H9 (cell line): ENCODE measurements around the gene TUBD1. TPM values are rescaled to one million over a fixed set of nuclear protein-coding genes. Genes with fewer than 3 reads are reported as not detected.
"Not testable (repeated sequence)": the region's sequence is repeated elsewhere in the genome, so short reads cannot be mapped to it uniquely, and the experiment has no call there.

ENCODE experiments used
- DNase-seq: peaks from one replicate; pipeline ENCODE4 v3.0.0-alpha.2; 2017
- H2AFZ ChIP-seq: one replicate; pipeline ENCODE4 v1.6.1; 2013; ENCODE audit warnings: mild to moderate bottlenecking, low read length, control low read depth, moderate library complexity
- H2AK5ac ChIP-seq: 2 replicates; pipeline ENCODE4 v1.6.1; 2013; ENCODE audit warnings: low read length, control low read depth, mixed read lengths; ENCODE audit not compliant: insufficient read length
- H2BK120ac ChIP-seq: one replicate; pipeline ENCODE4 v1.6.1; 2013; ENCODE audit warnings: low read depth, mild to moderate bottlenecking, low read length, control low read depth, inconsistent platforms; ENCODE audit not compliant: poor library complexity, severe bottlenecking
- H2BK12ac ChIP-seq: 2 replicates; pipeline ENCODE4 v1.6.1; 2013; ENCODE audit warnings: low read length, control low read depth, mixed read lengths, low read depth; ENCODE audit not compliant: insufficient read length
- H2BK15ac ChIP-seq: 2 replicates; pipeline ENCODE4 v1.6.1; 2013; ENCODE audit warnings: low read depth, low read length, control low read depth
- H2BK20ac ChIP-seq: one replicate; pipeline ENCODE4 v1.6.1; 2013; ENCODE audit warnings: low read depth, mild to moderate bottlenecking, low read length, control low read depth, inconsistent platforms; ENCODE audit not compliant: poor library complexity, severe bottlenecking
- H2BK5ac ChIP-seq: 2 replicates; pipeline ENCODE4 v1.6.1; 2013; ENCODE audit warnings: low read length, control low read depth, mixed read lengths; ENCODE audit not compliant: insufficient read length
- H3K14ac ChIP-seq: 2 replicates; pipeline ENCODE4 v1.6.1; 2013; ENCODE audit warnings: low read length, control low read depth; ENCODE audit not compliant: insufficient read depth
- H3K18ac ChIP-seq: 2 replicates; pipeline ENCODE4 v1.6.1; 2013; ENCODE audit warnings: low read depth, mild to moderate bottlenecking, mixed read lengths, low read length, control low read depth; ENCODE audit not compliant: insufficient read length
- H3K23ac ChIP-seq: 2 replicates; pipeline ENCODE4 v1.6.1; 2013; ENCODE audit warnings: low read length, control low read depth, mixed read lengths, low read depth; ENCODE audit not compliant: insufficient read length
- H3K23me2 ChIP-seq: 2 replicates; pipeline ENCODE4 v1.6.1; 2013; ENCODE audit warnings: low read depth, mild to moderate bottlenecking, mixed read lengths, low read length, control low read depth; ENCODE audit not compliant: insufficient read length, poor library complexity, severe bottlenecking
- H3K27ac ChIP-seq: 2 replicates; pipeline ENCODE4 v1.5.1; 2013; ENCODE audit warnings: low read length, control low read depth, mixed read lengths, low read depth; ENCODE audit not compliant: insufficient read length
- H3K27me3 ChIP-seq: 2 replicates; pipeline ENCODE4 v1.6.1; 2013; ENCODE audit warnings: low read length, control low read depth, inconsistent platforms; ENCODE audit not compliant: insufficient read depth
- H3K4ac ChIP-seq: 2 replicates; pipeline ENCODE4 v1.6.1; 2013; ENCODE audit warnings: low read depth, mild to moderate bottlenecking, control low read depth, inconsistent platforms, low read length, moderate library complexity
- H3K4me1 ChIP-seq: 2 replicates; pipeline ENCODE4 v1.6.1; 2013; ENCODE audit warnings: low read length, control low read depth, inconsistent platforms; ENCODE audit not compliant: insufficient read depth
- H3K4me2 ChIP-seq: 2 replicates; pipeline ENCODE4 v1.6.1; 2013; ENCODE audit warnings: low read length, control low read depth, mixed read lengths; ENCODE audit not compliant: insufficient read length, insufficient read depth
- H3K56ac ChIP-seq: 2 replicates; pipeline ENCODE4 v1.6.1; 2013; ENCODE audit warnings: low read depth, mild to moderate bottlenecking, mixed read lengths, low read length, control low read depth; ENCODE audit not compliant: insufficient read length
- H3K79me1 ChIP-seq: 2 replicates; pipeline ENCODE4 v1.6.1; 2013; ENCODE audit warnings: low read depth, mild to moderate bottlenecking, moderate library complexity, low read length, control low read depth, inconsistent platforms; ENCODE audit not compliant: insufficient read depth, poor library complexity, severe bottlenecking
- H3K79me2 ChIP-seq: 2 replicates; pipeline ENCODE4 v1.6.1; 2013; ENCODE audit warnings: low read length, control low read depth, inconsistent platforms; ENCODE audit not compliant: insufficient read depth
- H3K9ac ChIP-seq: 2 replicates; pipeline ENCODE4 v1.6.1; 2013; ENCODE audit warnings: low read length, control low read depth, mixed read lengths; ENCODE audit not compliant: insufficient read length; ENCODE audit errors: extremely low read depth
- H3K9me3 ChIP-seq: one replicate; pipeline ENCODE4 v1.6.1; 2013; ENCODE audit warnings: low read depth, low read length, inconsistent platforms; ENCODE audit not compliant: control insufficient read depth
- H3T11ph ChIP-seq: one replicate; pipeline ENCODE4 v1.6.1; 2013; ENCODE audit warnings: mild to moderate bottlenecking, low read length, control low read depth, inconsistent platforms
- H4K20me1 ChIP-seq: one replicate; pipeline ENCODE4 v1.6.1; 2013; ENCODE audit not compliant: control insufficient read depth, insufficient read length, insufficient read depth
- H4K5ac ChIP-seq: 2 replicates; pipeline ENCODE4 v1.6.1; 2013; ENCODE audit warnings: low read depth, mild to moderate bottlenecking, mixed read lengths, low read length, control low read depth; ENCODE audit not compliant: insufficient read length
- H4K8ac ChIP-seq: replicated peaks from 2 replicates; pipeline ENCODE4 v1.6.1; 2013; ENCODE audit warnings: low read length, control low read depth, mixed read lengths, low read depth; ENCODE audit not compliant: insufficient read length
- H4K91ac ChIP-seq: 2 replicates; pipeline ENCODE4 v1.6.1; 2013; ENCODE audit warnings: low read depth, mild to moderate bottlenecking, moderate library complexity, mixed read lengths, low read length, control low read depth; ENCODE audit not compliant: insufficient read length
- H3K27ac Mint-ChIP-seq, 3 experiments: 2 replicates in 2 of 3; 3 replicates in 1 of 3; pipeline ENCODE4 v1.8.0; 2020 to 2021; ENCODE audit warnings: mixed read lengths in 3 of 3, mild to moderate bottlenecking in 1 of 3, moderate library complexity in 1 of 3
- H3K27me3 Mint-ChIP-seq: 2 replicates; pipeline ENCODE4 v1.8.0; 2021; ENCODE audit warnings: low read depth, mild to moderate bottlenecking, moderate library complexity, mixed read lengths
- H3K36me3 Mint-ChIP-seq, 3 experiments: 2 replicates in 2 of 3; 3 replicates in 1 of 3; pipeline ENCODE4 v1.8.0; 2020 to 2021; ENCODE audit warnings: low read depth in 3 of 3, mixed read lengths in 3 of 3; ENCODE audit not compliant: insufficient read depth in 1 of 3
- H3K4me1 Mint-ChIP-seq, 2 experiments: 2 replicates each; pipeline ENCODE4 v1.8.0; 2020; ENCODE audit warnings: mixed read lengths in 2 of 2
- H3K4me3 Mint-ChIP-seq, 2 experiments: 2 replicates in 1 of 2; 3 replicates in 1 of 2; pipeline ENCODE4 v1.8.0; 2020 to 2021; ENCODE audit warnings: mild to moderate bottlenecking in 2 of 2, mixed read lengths in 2 of 2, moderate library complexity in 1 of 2
- H3K9me3 Mint-ChIP-seq, 2 experiments: 2 replicates in 1 of 2; 3 replicates in 1 of 2; pipeline ENCODE4 v1.8.0; 2020; ENCODE audit warnings: mild to moderate bottlenecking in 2 of 2, mixed read lengths in 2 of 2, moderate library complexity in 1 of 2
- WGBS: extraction: QIAGEN DNeasy Blood & Tissue Kit; methylation state at CpG from one replicate; pipeline ENCODE4 v1.1.7; 2013; ENCODE audit warnings: missing lambda C conversion rate, low lambda C conversion rate, mixed read lengths; ENCODE audit not compliant: insufficient read length; ENCODE audit errors: extremely low coverage; 5-methylcytosine and 5-hydroxymethylcytosine counted together
- total RNA-seq: library from RNA; stranded (reverse); gene quantifications from 2 replicates; pipeline ENCODE4 v1.2.1, GENCODE V29; 2021
- TF ChIP-seq, protein P1 (sequence below): fragments of 200-600 bp; sonication (generic); conservative IDR thresholded peaks from 3 replicates; pipeline ENCODE4 v1.8.0; 2021; ENCODE audit warnings: antibody characterized with exemption, mild to moderate bottlenecking

Gene TUBD1
- total RNA-seq, 1 experiment from 2014 or later, result 26.4 TPM

DNA sequence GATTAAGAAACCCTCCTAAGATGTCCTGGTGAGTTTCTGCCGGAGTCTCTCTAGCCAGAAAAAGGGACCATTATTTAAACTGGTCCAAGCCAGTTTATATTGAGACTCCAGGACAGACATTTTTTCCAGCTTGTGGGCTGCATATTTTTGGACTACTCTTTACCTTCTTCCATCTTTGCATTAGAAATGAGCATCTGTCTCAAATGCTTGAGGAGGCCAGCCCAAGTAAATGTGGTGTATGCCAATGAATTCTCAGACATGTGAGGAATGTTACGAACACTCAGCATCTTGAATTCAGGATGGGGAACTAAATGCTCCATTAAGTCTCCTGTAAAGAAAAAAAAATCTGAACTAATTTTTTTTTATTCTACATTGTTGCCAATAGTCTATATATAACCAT lies 18.4 kb downstream of the TUBD1 start:
- H3K9ac ChIP-seq, result no peak overlapping the region
- TF ChIP-seq, protein P1, sequence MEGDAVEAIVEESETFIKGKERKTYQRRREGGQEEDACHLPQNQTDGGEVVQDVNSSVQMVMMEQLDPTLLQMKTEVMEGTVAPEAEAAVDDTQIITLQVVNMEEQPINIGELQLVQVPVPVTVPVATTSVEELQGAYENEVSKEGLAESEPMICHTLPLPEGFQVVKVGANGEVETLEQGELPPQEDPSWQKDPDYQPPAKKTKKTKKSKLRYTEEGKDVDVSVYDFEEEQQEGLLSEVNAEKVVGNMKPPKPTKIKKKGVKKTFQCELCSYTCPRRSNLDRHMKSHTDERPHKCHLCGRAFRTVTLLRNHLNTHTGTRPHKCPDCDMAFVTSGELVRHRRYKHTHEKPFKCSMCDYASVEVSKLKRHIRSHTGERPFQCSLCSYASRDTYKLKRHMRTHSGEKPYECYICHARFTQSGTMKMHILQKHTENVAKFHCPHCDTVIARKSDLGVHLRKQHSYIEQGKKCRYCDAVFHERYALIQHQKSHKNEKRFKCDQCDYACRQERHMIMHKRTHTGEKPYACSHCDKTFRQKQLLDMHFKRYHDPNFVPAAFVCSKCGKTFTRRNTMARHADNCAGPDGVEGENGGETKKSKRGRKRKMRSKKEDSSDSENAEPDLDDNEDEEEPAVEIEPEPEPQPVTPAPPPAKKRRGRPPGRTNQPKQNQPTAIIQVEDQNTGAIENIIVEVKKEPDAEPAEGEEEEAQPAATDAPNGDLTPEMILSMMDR, result no peak
- no peak overlapping the region for H4K91ac ChIP-seq
- H2BK5ac ChIP-seq, result no peak overlapping the region
- no peak overlapping the region for H3K4me2 ChIP-seq
- WGBS, result no CpG with 5 or more reads among the region's 2 CpGs
- H3K4me1 ChIP-seq, result no peaks in the 10 kb centered on the region
- no peak overlapping the region; a peak in 1 of 7 replicates for H3K27ac Mint-ChIP-seq
- no peak overlapping the region for H3K23ac ChIP-seq
- no peaks in the 10 kb centered on the region for H4K20me1 ChIP-seq
- H3K23me2 ChIP-seq, result no peaks in the 10 kb centered on the region
- no peak overlapping the region for H3K4me3 Mint-ChIP-seq
- H3K4me1 Mint-ChIP-seq, result no peaks in the 10 kb centered on the region
- no peak overlapping the region for H2AK5ac ChIP-seq
- H3K9me3 ChIP-seq, result no peaks in the 10 kb centered on the region
- H3K36me3 Mint-ChIP-seq, result peaks cover 8 to 41% (median 29%) of the 10 kb centered on the region in 3 experiments; a peak in 5 of 7 replicates
- no peak overlapping the region for H2BK120ac ChIP-seq
- H3K27ac ChIP-seq, result no peak overlapping the region
- H3K56ac ChIP-seq, result no peak overlapping the region
- H3K27me3 ChIP-seq, result no peaks in the 10 kb centered on the region
- no peak overlapping the region for H4K8ac ChIP-seq
- H2BK15ac ChIP-seq, result no peak overlapping the region
- no peak overlapping the region for H2AFZ ChIP-seq
- no peaks in the 10 kb centered on the region for H3K79me2 ChIP-seq
- no peak overlapping the region for H3T11ph ChIP-seq
- no peak overlapping the region for H3K18ac ChIP-seq
- H3K9me3 Mint-ChIP-seq, result no peaks in the 10 kb centered on the region
- H3K4ac ChIP-seq, result no peak overlapping the region
- H2BK20ac ChIP-seq, result no peak overlapping the region
- no peaks in the 10 kb centered on the region for H3K27me3 Mint-ChIP-seq
- no peak overlapping the region for H4K5ac ChIP-seq
- no peaks in the 10 kb centered on the region for H3K79me1 ChIP-seq
- H3K14ac ChIP-seq, result no peak overlapping the region
- DNase-seq, result no peak
- no peak overlapping the region for H2BK12ac ChIP-seq

DNA sequence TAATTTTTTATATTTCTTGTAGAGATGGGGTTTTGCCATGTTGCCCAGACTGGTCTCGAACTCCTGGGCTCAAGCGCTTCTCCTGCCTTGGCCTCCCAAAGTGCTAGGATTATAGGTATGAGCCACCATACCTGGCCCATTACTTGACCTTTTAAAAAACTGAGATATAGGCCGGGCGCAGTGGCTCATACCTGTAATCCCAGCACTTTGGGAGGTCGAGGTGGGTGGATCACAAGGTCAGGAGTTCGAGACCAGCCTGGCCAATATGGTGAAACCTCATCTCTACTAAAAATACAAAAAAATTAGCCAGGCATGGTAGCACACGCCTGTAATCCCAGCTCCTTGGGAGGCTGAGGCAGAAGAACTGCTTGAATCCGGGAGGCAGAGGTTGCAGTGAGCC lies 19.3 kb downstream of the TUBD1 start:
- not testable (repeated sequence) for H3K27me3 Mint-ChIP-seq, H3K4ac ChIP-seq, H4K91ac ChIP-seq, H3K14ac ChIP-seq, H2BK120ac ChIP-seq, H2BK5ac ChIP-seq, H3K9me3 Mint-ChIP-seq, H3K23ac ChIP-seq, H3K27ac Mint-ChIP-seq, DNase-seq, H3K4me1 Mint-ChIP-seq, H3K9ac ChIP-seq, H3K56ac ChIP-seq, H3T11ph ChIP-seq, H3K4me3 Mint-ChIP-seq, H2BK20ac ChIP-seq, H3K18ac ChIP-seq, H3K79me1 ChIP-seq, H3K79me2 ChIP-seq, H2AK5ac ChIP-seq, H2AFZ ChIP-seq, H2BK15ac ChIP-seq, H4K20me1 ChIP-seq, H3K27me3 ChIP-seq, H3K4me1 ChIP-seq, H3K4me2 ChIP-seq, H3K23me2 ChIP-seq, H3K27ac ChIP-seq, H3K9me3 ChIP-seq, H2BK12ac ChIP-seq, H4K8ac ChIP-seq, H4K5ac ChIP-seq
- WGBS, result no CpG with 5 or more reads among the region's 8 CpGs
- peaks cover 8 to 42% (median 29%) of the 10 kb centered on the region in 3 experiments; a peak in 5 of 7 replicates for H3K36me3 Mint-ChIP-seq
